GM19193 (cell line): ENCODE results near the gene DIPK1B.

ENCODE experiments used
- POLR2A ChIP-seq: IDR thresholded peaks from 4 replicates; pipeline ENCODE4 v1.6.1; 2011; ENCODE audit not compliant: insufficient read depth, insufficient read length; ENCODE audit errors: extremely low read depth

The DIPK1B gene

GRCh38 chr9:136714096-136714892, 1.9 kb downstream of the DIPK1B start:
- TF ChIP-seq POLR2A = no peak

GRCh38 chr9:136714893-136715274, 2.5 kb downstream of the DIPK1B start:
- TF ChIP-seq POLR2A = no peak

- no peak for TF ChIP-seq POLR2A
These were observed 5.0 kb downstream of the DIPK1B start for GRCh38 chr9:136717399-136717798.

GRCh38 chr9:136718345-136719194, 6.2 kb downstream of the DIPK1B start:
- no peak for TF ChIP-seq POLR2A

GRCh38 chr9:136719195-136719880, 7.0 kb downstream of the DIPK1B start:
- no peak for TF ChIP-seq POLR2A

- TF ChIP-seq POLR2A = no peak
These were observed 8.0 kb downstream of the DIPK1B start for GRCh38 chr9:136720251-136720897.

- no peak for TF ChIP-seq POLR2A
These were observed 8.5 kb downstream of the DIPK1B start for GRCh38 chr9:136720898-136721338.

- no peak for TF ChIP-seq POLR2A
These were observed 9.1 kb downstream of the DIPK1B start for GRCh38 chr9:136721339-136722092.

- TF ChIP-seq POLR2A = peak; percentile 20
These were observed 10.0 kb downstream of the DIPK1B start for GRCh38 chr9:136722093-136722968.

- no peak for TF ChIP-seq POLR2A
These were observed 10.6 kb downstream of the DIPK1B start for GRCh38 chr9:136722969-136723356.

GRCh38 chr9:136723362-136723976, 11.1 kb downstream of the DIPK1B start:
- TF ChIP-seq POLR2A = peak; percentile 46

GRCh38 chr9:136723989-136724388, 11.6 kb downstream of the DIPK1B start:
- TF ChIP-seq POLR2A = no peak

- TF ChIP-seq POLR2A = no peak
These were observed 12.4 kb downstream of the DIPK1B start for GRCh38 chr9:136724772-136725171.
